Measurements from ENCODE around the gene PEX11A.

PEX11A gene

DNA sequence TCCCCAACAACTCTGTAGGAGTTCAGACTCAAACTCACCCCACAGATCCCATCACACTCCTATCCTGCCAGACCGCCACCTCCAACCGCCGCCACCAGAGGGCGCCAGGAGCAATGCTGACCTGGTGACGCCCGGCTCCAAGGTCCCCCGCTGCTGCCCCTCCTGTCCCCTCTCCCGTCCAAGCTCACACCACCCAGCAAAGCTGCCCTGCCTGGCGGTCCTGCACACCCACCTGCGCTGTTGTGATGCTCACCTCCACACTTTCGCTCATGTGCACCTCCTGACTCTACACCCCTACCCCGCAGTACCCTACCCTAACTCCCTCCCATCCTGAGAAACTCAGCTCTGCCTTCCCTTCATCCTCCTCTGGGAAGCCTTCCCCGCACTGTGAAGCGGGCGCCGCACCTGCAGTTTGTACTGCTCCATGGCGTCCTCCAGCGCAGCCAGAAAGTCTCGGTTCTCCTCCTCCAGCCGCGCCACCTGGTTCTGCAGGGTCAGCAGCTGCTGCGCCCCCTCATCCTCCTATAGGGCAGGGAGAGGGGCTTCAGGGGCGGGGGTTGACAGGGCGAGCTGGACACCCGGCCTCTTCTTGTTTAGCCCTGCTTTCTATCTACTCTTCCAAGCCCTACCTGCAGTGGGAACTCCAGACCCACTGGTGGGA is 43.2 kb downstream of the PEX11A start (continued):
- TF ChIP-seq ZNF148 (tag by site-specific recombination; IDR thresholded peaks at IDR 0.05; ENCODE audit: borderline replicate concordance) (no peak), ZNF354C (tag by site-specific recombination; IDR thresholded peaks at IDR 0.05; ENCODE audit: borderline replicate concordance, low read depth) (no peak), KLF8 (tag by site-specific recombination; IDR thresholded peaks at IDR 0.05) (peak; percentile 53; the same call in 1 of the 2 replicates), ZNF184 (tag by site-specific recombination; IDR thresholded peaks at IDR 0.05) (no peak), GLIS1 (tag by site-specific recombination; IDR thresholded peaks at IDR 0.05) (peak; percentile 55; the same call in 1 of the 2 replicates), ZNF169 (tag by site-specific recombination; IDR thresholded peaks at IDR 0.05) (no peak), ZNF549 (tag by site-specific recombination; IDR thresholded peaks at IDR 0.05) (no peak), ZNF514 (tag by site-specific recombination; IDR thresholded peaks at IDR 0.05) (no peak), ZNF174 (tag by site-specific recombination; IDR thresholded peaks at IDR 0.05) (no peak), ZNF23 (tag by site-specific recombination; IDR thresholded peaks at IDR 0.05; ENCODE audit: borderline replicate concordance) (no peak), ZNF140 (tag by site-specific recombination; IDR thresholded peaks at IDR 0.05) (no peak), ZIC2 (tag by site-specific recombination; IDR thresholded peaks at IDR 0.05) (peak; percentile 31; the same call in 1 of the 2 replicates), ZNF701 (tag by site-specific recombination; IDR thresholded peaks at IDR 0.05) (no peak), ZNF670 (tag by site-specific recombination; IDR thresholded peaks at IDR 0.05; ENCODE audit: low read depth) (no peak), SP2 (tag by site-specific recombination; IDR thresholded peaks at IDR 0.05) (no peak), PRDM2 (tag by site-specific recombination; IDR thresholded peaks at IDR 0.05; ENCODE audit: borderline replicate concordance) (0 out of 2 replicates have a peak, but pooled peaks have one; percentile 54), ZNF624 (tag by site-specific recombination; IDR thresholded peaks at IDR 0.05) (no peak), ZNF48 (tag by site-specific recombination; IDR thresholded peaks at IDR 0.05) (no peak), KLF7 (tag by site-specific recombination; IDR thresholded peaks at IDR 0.05; ENCODE audit: borderline replicate concordance) (peak; percentile 34; the same call in 1 of the 2 replicates), ZNF626 (tag by site-specific recombination; IDR thresholded peaks at IDR 0.05) (no peak), ZNF350 (tag by site-specific recombination; IDR thresholded peaks at IDR 0.05) (no peak), ZSCAN16 (tag by site-specific recombination; IDR thresholded peaks at IDR 0.05) (no peak), EGR2 (tag by site-specific recombination; IDR thresholded peaks at IDR 0.05; ENCODE audit: low read depth) (0 out of 2 replicates have a peak, but pooled peaks have one; percentile 10), OVOL3 (tag by site-specific recombination; IDR thresholded peaks at IDR 0.05) (no peak)
- TF ChIP-seq, protein P1, sequence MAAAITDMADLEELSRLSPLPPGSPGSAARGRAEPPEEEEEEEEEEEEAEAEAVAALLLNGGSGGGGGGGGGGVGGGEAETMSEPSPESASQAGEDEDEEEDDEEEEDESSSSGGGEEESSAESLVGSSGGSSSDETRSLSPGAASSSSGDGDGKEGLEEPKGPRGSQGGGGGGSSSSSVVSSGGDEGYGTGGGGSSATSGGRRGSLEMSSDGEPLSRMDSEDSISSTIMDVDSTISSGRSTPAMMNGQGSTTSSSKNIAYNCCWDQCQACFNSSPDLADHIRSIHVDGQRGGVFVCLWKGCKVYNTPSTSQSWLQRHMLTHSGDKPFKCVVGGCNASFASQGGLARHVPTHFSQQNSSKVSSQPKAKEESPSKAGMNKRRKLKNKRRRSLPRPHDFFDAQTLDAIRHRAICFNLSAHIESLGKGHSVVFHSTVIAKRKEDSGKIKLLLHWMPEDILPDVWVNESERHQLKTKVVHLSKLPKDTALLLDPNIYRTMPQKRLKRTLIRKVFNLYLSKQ (tag by site-specific recombination; IDR thresholded peaks at IDR 0.05; ENCODE audit: borderline replicate concordance): no peak
- TF ChIP-seq, protein P2, sequence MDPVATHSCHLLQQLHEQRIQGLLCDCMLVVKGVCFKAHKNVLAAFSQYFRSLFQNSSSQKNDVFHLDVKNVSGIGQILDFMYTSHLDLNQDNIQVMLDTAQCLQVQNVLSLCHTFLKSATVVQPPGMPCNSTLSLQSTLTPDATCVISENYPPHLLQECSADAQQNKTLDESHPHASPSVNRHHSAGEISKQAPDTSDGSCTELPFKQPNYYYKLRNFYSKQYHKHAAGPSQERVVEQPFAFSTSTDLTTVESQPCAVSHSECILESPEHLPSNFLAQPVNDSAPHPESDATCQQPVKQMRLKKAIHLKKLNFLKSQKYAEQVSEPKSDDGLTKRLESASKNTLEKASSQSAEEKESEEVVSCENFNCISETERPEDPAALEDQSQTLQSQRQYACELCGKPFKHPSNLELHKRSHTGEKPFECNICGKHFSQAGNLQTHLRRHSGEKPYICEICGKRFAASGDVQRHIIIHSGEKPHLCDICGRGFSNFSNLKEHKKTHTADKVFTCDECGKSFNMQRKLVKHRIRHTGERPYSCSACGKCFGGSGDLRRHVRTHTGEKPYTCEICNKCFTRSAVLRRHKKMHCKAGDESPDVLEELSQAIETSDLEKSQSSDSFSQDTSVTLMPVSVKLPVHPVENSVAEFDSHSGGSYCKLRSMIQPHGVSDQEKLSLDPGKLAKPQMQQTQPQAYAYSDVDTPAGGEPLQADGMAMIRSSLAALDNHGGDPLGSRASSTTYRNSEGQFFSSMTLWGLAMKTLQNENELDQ (tag by site-specific recombination; IDR thresholded peaks at IDR 0.05; ENCODE audit: low read depth): no peak
- TF ChIP-seq, protein P3, sequence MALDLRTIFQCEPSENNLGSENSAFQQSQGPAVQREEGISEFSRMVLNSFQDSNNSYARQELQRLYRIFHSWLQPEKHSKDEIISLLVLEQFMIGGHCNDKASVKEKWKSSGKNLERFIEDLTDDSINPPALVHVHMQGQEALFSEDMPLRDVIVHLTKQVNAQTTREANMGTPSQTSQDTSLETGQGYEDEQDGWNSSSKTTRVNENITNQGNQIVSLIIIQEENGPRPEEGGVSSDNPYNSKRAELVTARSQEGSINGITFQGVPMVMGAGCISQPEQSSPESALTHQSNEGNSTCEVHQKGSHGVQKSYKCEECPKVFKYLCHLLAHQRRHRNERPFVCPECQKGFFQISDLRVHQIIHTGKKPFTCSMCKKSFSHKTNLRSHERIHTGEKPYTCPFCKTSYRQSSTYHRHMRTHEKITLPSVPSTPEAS (tag by site-specific recombination; IDR thresholded peaks at IDR 0.05): no peak

All from HEK293 (cell line).